OCI-LY1 (cell line): ENCODE data around the gene ZNF556.

Source experiments
- CTCF ChIP-seq: fragments of 200-600 bp; sonication (generic), shearing (Covaris generic); IDR thresholded peaks from 2 replicates; pipeline ENCODE4 v1.5.1; 2017; ENCODE audit warnings: mild to moderate bottlenecking, antibody characterized with exemption, low read length, moderate library complexity, mixed read lengths
- EZH2 ChIP-seq: fragments of 200-600 bp; sonication (generic), shearing (Covaris generic); IDR thresholded peaks from 2 replicates; pipeline ENCODE4 v1.8.0; 2017; ENCODE audit warnings: borderline replicate concordance, mixed run types, mild to moderate bottlenecking, antibody characterized with exemption, low read length, moderate library complexity, mixed read lengths

- TF ChIP-seq CTCF (no peak), EZH2 (no peak)
Measured at GRCh38 chr19:2854849-2855248, 12.3 kb upstream of the ZNF556 start.
